Activated CD4-positive, alpha-beta T cell treated with anti-CD3 and anti-CD28 coated beads, Interleukin-2, Interleukin-6, amounts not matched to agents 100 ng/mL and 50 ng/mL, durations not matched to agents 16 hours and 8 hours (primary cell): Measurements from ENCODE around the gene MXRA7.
"Not testable (repeated sequence)": the region's sequence is repeated elsewhere in the genome, so short reads cannot be mapped to it uniquely, and the experiment has no call there.

Source experiments
- DNase-seq: peaks from one replicate; pipeline ENCODE4 v3.0.0-alpha.2; 2020

The MXRA7 gene, protein sequence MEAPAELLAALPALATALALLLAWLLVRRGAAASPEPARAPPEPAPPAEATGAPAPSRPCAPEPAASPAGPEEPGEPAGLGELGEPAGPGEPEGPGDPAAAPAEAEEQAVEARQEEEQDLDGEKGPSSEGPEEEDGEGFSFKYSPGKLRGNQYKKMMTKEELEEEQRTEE

GRCh38 chr17:76710863-76711611 lies at the start of gene MXRA7:
Gene MXRA7 (minus strand): TSS chr17:76710965. CDS start chr17:76710946, 19 bp downstream.
- DNase-seq = peak; percentile 49

DNA sequence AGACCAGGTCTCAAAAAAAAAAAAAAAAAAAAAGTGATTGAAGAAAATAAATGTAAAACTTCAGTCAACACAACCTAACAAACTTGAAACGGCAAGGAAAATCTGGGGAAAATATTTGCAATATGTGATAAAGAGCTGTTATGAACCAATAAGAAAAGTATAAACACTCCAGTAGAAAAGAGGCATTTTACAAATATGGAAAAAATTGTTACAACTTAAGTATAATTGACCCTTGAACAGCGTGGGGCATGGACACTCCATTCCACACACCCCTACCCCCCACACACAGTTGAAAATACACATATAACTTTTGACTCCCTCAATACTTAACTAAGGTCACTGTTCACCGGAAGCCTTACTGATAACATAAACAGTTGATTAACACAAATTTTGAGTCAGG lies 47.8 kb upstream of the MXRA7 start:
- DNase-seq = no peak

GRCh38 chr17:76757256-76757655 lies 46.5 kb upstream of the MXRA7 start:
- no peak for DNase-seq

GRCh38 chr17:76755285-76755684 lies 44.5 kb upstream of the MXRA7 start:
- no peak for DNase-seq

DNA sequence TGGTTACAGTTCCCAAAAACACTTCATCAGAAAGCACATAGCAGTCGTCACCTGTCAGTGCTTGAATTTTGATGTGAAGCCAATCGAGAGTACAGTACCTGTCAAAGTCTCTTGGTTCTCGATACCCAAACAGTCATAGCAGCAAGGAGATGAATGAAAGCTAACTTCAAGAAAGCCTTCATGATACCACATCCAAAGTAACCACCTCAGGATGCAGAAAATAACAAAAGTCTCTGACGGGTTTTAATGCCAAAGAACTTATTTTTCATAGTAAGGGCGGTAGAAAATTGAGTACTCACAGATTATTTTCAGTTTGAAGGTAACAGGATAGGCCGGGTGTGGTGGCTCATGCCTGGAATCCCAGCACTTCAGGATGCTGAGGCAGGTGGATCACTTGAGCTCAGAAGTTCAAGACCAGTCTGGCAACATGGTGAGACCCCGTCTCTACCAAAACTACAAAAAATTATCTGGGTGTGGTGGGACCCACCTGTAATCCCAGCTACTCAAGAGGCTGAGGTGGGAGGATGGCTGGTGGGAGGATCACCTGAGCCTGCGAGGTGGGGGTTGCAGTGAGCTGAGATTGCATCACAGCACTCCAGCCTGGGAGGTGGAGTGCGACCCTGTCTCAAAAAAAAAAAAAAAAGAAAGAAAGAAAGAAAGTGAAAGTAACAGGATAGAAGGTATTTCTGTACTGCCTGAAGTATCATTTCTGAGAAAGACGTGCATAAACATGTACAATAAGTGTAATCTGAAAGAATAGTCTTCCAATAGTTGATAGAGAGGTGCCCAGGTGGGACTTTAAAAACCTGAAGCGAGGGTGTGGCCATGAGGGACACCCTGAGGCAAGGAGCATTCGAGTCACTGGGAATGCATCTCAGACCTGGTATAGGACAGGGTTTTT lies 42.5 kb upstream of the MXRA7 start:
- peak; percentile 28 for DNase-seq

- DNase-seq = peak; percentile 32
Measured at GRCh38 chr17:76752006-76752405, 41.2 kb upstream of the MXRA7 start.

- no peak for DNase-seq
Measured at GRCh38 chr17:76751416-76751993, 40.7 kb upstream of the MXRA7 start.

GRCh38 chr17:76748657-76749056 lies 37.9 kb upstream of the MXRA7 start:
- no peak for DNase-seq

DNA sequence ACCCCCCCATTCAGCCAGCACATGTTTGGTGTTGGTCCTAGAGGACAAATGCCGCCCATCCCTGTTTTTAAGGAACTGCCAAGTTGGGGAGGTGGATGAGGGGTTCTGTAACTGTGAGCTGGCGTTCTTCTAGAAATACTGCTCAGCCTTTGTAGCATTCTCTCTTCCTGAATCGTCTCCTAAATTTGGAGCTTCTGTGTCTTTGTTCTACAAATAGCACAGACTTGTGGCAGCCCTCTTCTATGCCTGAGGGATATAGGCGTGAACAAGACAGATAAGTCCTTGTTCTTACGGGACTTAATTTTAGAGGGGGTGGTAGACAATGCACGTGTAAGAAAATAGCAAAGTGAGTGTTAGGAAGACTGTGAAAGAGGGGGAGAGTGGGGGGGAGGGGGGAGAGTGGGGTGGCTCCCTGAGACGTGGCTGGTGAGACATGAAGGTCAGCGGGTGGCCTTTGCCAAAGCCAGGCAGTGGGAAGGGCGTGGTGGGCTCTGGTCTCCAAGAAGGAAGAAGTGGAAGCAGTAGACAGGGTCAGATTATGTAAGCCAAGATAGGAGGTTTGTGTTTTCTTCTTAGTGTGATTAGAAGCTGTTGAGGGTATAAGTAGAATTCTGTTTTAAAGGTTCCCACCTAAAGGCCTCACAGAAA lies 37.1 kb upstream of the MXRA7 start:
- DNase-seq = no peak

DNA sequence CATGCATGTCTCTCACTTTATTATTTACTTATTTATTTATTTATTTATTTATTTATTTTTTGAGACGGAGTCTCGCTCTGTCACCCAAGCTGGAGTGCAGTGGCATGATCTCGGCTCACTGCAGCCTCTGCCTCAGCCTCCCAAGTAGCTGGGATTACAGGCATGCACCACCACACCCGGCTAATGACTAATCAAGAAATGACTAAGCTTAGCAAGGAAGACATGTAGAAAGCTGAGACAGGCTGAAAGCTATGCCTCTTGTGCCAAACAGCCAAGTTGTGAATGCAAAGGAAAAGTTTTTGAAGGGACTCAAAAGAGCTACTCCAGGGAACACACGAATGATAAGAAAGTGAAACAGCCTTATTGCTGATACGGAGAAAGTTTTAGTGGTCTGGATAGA lies 35.0 kb upstream of the MXRA7 start:
- DNase-seq = peak; percentile 34

DNA sequence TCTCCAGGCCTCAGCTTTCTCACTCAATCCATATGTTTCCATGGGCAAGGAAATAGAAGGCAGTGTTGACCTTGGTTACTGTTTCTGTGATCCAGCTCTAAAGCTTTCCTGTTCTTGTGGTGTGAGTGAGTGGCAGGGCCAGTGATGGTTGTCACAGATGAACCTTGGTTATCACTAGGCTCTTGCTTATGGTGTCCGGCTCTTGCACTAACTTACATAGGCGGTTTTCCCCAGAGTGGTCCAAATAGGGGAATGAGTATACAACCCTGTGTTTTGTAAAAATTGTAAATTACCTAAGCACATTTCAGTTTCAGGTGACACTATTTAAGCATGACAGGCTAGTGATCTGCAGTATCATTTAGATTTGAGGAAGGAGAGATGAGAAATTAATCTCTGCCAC lies 34.0 kb upstream of the MXRA7 start:
- DNase-seq = no peak

- DNase-seq = peak; percentile 45
Measured at GRCh38 chr17:76742958-76743357, 32.2 kb upstream of the MXRA7 start.

DNA sequence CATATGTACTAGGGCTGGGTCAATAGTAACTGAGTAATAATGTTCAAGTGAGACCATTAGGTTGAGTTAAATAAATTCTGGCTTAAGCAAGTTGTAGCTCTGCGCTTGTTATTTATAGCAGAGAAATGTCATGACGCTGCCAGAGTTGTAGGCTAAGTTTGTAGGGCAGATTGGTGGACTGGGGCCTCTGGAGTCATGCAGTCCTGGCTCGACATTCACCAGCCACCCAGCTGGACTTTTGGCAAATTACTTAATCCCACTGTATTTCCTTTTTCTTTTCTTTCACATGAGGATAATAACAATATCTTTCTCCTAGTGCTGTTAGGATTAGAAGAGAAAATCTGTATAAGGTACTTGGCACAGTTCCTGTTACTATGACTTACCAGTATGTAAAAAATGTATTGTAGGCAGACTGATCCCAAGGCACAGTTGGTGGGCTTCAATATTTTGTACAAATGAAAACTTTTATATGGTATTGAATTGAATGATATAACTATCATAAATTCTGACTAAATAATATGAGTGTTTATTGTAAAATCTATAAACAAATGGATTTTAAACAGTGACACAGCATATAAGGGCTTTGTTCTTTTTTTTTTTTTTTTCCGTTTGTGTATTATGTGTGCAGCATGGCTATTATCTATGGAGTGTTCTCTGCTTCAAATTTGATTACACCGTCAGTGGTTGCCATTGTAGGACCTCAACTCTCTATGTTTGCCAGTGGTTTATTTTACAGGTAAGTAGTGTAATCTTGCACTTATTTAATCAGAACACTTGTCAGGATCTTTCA lies 29.8 kb upstream of the MXRA7 start:
- DNase-seq = no peak

- not testable (repeated sequence) for DNase-seq
Measured at GRCh38 chr17:76739568-76740115, 28.9 kb upstream of the MXRA7 start.

DNA sequence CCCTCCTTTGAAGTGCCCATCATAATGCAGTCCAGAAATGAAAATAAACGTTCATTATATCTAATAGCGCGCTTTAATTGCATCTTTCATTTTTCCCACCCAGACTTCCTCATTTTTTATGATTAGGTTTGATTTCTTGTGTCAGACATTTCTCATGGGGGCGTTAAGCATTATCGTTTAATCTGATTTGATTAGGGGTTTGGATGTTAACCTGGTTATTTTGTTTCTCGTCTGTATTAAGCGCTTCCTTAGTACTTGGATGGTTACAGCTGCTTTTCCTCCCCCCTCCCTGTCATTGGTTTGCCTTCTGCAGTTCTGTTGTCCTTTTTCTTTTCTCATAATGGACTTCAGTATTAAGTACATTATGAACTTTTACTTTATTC lies 27.7 kb upstream of the MXRA7 start:
- DNase-seq = no peak

DNA sequence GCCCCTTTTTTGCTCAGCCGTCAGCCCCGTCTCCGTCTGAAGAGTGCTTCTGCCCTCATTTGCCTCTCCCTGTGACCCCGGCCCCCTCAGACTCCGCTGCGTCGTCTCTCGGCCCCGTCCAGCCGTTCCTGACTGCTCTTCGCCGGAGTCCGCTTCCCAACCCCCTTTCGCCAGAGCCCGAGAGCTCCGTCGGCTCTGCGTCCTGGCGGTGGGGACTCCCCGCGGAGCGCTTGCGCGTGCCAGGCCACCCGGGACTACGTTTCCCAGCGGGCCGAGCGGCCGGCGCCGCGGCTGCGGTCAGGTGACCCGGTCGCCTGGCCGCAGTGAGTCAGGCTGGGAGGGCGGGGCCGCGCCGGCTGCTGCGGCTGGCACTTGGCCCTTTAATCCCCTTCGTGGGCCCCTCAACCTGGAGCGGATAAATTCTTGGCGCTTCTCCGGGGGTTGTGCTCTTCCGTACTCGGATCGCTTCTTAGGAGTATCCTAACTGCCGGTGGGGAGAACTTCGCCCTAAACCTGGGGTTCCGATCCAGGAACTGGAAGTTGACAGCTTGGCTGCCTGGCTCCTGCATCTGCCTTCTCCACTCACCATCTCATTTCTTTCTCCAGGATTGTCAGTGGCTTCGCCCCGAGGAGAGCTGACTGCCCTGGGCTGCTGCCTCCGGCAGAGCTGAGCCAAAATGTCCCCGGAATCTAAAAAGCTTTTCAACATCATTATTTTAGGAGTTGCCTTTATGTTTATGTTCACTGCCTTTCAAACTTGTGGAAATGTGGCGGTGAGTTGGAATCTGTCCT lies 27.1 kb upstream of the MXRA7 start, which contains the start of gene MFSD11:
Gene MFSD11, plus strand, starts transcription at position 444 of the 792 bp plus-strand sequence. Its CDS starts 234 bp downstream, at position 678.
- peak; percentile 96 for DNase-seq

DNA sequence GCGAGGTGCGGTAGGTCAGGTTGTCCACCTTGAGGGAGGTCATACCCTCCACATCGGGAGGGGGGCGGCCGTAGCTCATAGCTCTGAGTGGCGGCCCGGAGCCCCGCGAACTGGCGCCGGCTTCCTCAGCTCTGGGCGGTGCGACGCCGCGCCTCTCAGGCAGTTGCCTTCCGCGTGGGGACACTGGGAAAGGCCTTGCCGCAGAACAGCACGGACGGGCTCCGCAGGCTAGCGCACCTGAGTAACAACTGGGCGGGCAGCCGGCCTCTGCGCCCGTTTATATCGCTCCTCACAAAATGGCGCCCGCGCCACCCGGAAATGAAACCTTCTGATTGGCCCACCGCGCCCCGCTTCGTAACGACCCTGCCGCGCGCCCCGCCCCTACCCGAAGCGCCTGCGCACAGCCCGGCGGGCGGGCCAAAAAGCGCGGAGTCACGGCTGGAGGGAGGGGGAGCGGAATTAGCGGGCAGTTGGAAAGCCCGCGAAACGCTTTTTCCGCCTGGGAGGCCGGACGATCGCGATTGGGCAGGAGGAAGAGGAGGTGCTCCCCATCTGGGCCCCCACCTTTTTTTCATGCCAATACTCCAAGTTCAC lies 26.4 kb upstream of the MXRA7 start, which contains the start of gene SRSF2:
Gene SRSF2, minus strand, starts transcription at position 250 of the 594 bp plus-strand sequence. Its CDS starts 171 bp downstream, at position 79.
- DNase-seq = peak; percentile 99

GRCh38 chr17:76736349-76737081 lies 25.8 kb upstream of the MXRA7 start:
- DNase-seq = peak; percentile 75
